A549 treated with CORT108297 at 1 μM for 4 hours (cell line): ENCODE data around the gene TNNT3. TPM values are rescaled to one million over a fixed set of nuclear protein-coding genes. Genes with fewer than 3 reads are reported as not detected.

Experiments used
- total RNA-seq: library from RNA; stranded (reverse); fragments of 200-300 nt; extraction: Qiagen RNA extraction; gene quantifications from 5 replicates; pipeline ENCODE4 v1.2.3, GENCODE V29; 2022

The TNNT3 gene
- total RNA-seq: not detected in 5 replicates

DNA sequence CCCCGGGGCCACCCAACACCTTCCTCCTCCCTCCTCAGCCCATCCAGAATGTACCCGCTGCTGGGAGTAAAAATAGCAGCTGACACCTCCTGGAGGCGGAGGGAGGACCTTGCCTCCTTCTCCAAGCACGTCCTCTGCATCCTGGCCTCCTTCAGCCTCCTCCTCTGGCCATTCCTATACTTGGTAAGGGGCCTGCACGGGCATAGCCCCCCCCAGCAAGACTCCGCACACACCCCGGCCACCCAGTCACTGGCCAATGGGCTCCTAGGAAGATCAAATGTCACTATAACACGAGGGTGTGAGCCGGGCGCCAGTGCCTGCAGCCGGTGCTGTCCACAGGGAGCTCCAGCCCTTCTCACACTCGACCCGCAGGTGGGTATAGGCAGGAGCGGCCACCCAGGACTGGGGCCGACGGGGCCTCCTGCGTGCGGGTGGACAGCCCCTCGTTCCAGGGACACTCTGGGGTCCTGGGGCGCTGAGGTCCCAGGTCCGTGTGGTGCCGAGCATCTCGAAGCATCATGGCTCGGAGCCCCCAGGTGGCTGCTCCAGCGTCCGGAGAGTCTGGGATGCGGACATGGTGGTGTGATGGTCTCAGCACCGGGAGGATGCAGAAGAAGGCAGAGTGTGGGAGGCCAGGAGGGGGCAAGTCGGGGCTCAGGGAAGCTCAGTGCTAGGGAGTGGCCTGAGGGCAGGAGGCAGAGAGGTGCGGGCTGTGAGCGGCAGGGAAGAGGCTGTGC lies at the start of gene TNNT3:
TNNT3 (plus strand) TSS at position 313 of the 737 bp plus-strand sequence. CDS start 3,172 bp downstream, outside the sequence.

GRCh38 chr11:1891831-1892115 lies 27.7 kb upstream of the TNNT3 start, which contains the start of gene PRR33:
Gene PRR33 (minus strand): TSS chr11:1891895. CDS start chr11:1890584, 1,311 bp downstream.

GRCh38 chr11:1946812-1947484 lies 27.4 kb downstream of the TNNT3 start, which contains the start of gene MRPL23:
Gene MRPL23 (plus strand): TSS chr11:1947332. CDS start chr11:1947363, 31 bp downstream.

Other genes with a start within 250 kb of the TNNT3 start
- not detected in 5 replicates for gene KRTAP5-6, start 222.5 kb upstream of the TNNT3 start, total RNA-seq
- gene IFITM10, start 169.1 kb upstream of the TNNT3 start, total RNA-seq: 0.54 to 1.3 TPM (median 1.2 TPM) in 5 replicates
- gene CTSD, start 155.8 kb upstream of the TNNT3 start, total RNA-seq: 335 to 563 TPM (median 509 TPM) in 5 replicates
- 0.05 to 0.39 TPM (median 0.06 TPM) in 3 of 5 replicates, not detected in the others for gene SYT8, start 84.7 kb upstream of the TNNT3 start, total RNA-seq
- gene TNNI2, start 80.7 kb upstream of the TNNT3 start, total RNA-seq: 0.25 TPM in 1 of 5 replicates, not detected in the others
- gene LSP1, start 66.6 kb upstream of the TNNT3 start, total RNA-seq: 0.55 to 2.7 TPM (median 1.6 TPM) in 5 replicates
- gene PRR33, start 27.8 kb upstream of the TNNT3 start, total RNA-seq: not detected in 5 replicates
- 133 to 163 TPM (median 158 TPM) in 5 replicates for gene MRPL23, start 27.6 kb downstream of the TNNT3 start, total RNA-seq
- gene H19, start 78.1 kb downstream of the TNNT3 start, total RNA-seq: 5.3 to 14.5 TPM (median 10.2 TPM) in 5 replicates
- 1.5 to 2.9 TPM (median 2.8 TPM) in 5 replicates for gene IGF2, start 219.7 kb downstream of the TNNT3 start, total RNA-seq
- gene INS, start 241.5 kb downstream of the TNNT3 start, total RNA-seq: not detected in 5 replicates